IPS-NIHi7 (cell line): ENCODE data around the gene OSBPL1A.

Source experiments
- DNase-seq: peaks from one replicate; pipeline ENCODE4 v3.0.0; 2012; ENCODE audit warnings: mixed read lengths; ENCODE audit errors: extremely low spot score

The OSBPL1A gene

DNA sequence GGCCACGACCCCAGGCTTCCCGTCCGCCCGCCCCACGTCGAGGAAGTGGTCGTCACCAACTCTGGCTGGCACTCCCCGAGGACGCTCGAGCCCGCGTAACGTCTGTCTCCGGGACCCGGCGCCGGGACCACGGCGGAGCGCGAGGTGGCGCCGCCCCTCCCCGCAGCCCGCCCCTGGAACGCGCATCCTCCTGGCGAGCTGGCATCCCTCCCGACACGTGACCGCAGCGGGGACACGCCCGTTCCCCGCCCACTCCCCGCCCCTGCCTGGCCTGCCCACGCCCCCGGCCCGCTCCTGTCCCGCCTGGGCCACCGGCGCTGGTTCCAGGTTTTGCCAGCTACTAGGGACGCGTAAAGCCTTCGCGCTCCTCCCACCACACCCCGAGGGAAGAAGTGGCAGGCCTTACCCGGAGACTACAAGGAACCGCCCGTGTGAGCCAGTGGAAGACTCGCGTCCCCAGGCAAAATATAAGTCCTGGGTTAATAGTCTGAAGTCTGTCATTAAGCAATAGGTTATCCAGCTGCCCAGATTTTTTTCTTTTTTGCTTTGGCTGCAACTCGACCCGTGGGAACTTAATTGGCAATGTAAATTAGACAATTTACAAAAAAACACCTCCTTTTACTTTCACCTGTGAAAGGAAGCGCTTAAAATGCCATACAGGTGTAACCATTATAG, at the start of gene OSBPL1A:
Gene OSBPL1A (minus strand): TSS at position 131 of the 675 bp plus-strand sequence. CDS start 20,291 bp downstream, outside the sequence.
- peak; percentile 98 for DNase-seq

DNA sequence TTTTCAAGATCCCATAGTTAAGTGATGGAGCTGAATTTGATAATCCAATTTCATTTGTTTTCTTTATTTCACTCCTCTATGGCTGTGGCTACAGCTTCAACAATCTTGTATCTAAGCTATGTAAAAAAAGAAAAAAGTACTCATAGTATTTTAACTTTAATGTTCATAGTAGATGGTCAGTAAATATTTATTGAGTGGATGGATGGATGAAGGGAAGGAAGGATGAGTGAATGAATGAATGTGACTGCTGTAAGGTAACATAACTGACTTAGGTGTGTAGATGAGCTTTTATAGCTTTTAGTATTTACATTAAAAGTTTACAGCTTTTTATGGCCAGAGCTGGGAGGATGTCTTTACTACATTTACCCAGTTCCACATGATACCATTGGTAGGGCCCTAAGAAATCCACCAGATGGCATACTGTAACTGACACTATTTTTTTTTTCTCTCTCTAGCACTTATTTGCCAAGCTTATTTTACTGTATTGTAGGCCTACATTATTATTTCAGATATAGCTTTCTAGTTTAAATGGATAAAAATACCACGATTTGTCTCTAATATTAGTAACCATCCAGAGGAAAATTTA, 49.4 kb upstream of the OSBPL1A start:
- DNase-seq, result no peak

DNA sequence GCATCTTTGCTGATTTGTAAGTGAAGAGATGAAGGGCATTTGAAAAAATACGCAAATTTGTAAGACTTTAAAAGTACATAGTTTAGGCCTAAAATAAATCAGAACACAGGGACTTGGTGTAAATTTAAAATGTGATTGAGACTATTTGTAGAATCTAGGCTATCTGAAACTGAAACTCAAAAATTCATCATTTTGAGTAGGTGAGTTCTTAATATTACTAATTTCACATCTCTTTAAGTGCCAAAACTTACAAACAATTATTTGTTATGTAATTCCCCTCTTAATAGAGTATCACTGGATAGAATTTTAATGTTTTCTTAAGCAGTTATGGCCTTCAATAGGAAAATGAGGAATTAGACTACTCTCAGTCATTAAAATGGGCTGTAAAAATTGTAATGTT, 48.8 kb upstream of the OSBPL1A start:
- no peak for DNase-seq

DNA sequence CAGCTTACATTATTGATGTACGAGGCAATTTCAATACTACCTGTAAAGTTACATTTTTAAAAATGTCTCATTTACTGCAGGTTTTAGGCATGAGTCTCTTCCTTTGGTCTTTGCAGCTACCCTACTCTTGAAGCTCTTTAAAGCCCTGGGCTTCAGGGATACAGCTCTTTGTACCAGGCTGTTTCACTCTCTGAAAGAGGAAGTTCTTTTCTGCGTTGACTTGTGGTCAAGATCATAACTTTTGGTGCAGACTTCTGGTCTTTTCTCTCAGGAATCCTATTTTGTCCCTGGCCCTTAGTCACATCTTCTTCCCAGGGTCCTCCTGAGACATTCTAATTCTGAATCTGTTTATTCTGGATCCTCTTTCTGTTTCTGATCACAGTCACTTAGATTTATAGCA, 46.2 kb upstream of the OSBPL1A start:
- DNase-seq, result no peak

DNA sequence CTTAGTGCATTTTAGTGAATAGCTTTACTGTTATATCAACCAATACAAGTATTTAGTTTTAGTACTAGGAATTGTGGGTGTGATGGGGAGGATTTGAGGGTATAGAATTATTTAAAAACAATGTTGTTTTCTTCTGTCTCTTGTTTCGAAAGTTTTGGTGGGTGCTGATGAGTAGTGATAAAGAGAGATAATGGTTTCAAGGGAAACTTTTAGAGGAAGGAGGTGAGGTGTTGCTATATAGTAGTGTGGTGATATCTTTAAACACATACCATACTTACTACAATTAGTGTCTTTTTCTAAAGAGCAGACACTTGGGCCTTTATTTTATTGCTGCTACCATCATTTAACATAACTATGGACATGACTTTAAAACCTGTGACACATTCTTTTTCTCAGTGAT, 39.3 kb upstream of the OSBPL1A start:
- DNase-seq, result no peak

DNA sequence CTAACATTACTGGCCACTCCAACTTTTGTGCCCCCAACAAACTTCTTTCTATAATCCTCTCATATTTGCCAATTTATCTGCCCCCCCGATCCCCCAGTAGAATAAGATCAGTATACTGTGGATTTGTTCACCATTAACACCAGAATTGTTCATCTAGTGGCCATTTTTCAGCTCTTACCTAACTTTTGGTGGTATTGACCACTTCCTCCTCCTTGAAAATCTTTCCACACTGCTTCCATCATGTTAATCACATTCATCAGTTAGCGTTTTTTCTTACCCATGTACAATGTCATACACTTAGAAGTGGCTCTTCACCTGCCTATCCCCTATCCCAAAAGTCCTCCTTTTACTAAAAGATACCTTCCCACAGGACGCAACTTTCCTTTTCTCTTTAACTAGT, 35.0 kb upstream of the OSBPL1A start:
- DNase-seq, result no peak

DNA sequence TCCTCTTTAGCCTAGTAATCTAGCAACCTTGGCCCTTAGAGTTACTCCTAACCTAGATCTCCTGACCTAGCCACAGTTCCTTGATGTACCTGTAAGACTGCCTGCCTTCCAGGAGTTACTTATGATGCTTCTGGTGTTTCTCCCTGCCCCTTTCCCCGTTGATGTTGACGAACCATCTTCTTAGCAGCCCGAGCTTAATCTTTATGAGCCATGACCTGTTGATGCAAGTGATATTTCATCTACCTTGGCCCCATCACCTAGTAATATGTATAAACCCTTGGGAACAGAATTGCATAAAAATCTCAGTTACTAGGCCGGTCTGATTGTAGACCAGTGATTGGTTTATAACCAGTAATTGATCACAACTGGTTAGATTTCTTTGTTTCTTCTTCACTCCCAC, 31.6 kb upstream of the OSBPL1A start:
- DNase-seq, result no peak

DNA sequence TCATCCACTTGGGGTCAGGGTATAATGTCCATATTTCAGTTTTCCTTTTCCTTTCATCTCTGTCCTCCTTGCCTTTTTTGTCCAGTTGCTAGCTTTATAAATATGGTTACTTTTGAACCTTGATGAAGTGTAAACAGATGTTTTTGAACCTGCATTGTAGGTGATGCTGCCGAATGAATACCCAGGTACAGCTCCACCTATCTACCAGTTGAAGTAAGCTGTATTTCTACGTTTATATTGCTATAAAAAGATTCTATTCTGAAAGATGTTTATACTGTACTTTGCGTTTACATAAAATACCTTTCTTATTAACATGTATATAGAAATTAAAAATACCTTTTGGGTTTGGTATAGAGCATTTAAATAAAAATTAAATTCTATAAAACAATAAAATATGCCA, 31.1 kb upstream of the OSBPL1A start:
- no peak for DNase-seq

DNA sequence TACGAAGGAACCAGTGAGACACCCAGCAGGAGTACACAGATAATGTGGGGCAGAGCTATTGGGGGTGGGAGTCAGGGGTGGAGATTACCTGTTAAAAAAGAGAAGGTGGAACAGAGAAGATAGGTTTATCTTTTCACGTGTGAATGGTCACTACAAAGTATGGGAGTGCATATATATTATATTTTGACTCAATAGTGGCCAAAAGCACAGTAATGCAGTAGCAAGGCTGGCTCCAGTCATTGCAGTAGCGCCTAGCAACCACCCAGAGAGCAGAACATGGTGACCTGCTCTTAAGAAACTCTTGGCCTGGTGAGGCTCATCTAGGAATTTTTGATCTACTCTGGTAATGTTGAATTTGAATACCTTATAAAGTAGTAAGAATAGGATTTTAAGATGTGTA, 29.9 kb upstream of the OSBPL1A start:
- DNase-seq, result peak; percentile 15

DNA sequence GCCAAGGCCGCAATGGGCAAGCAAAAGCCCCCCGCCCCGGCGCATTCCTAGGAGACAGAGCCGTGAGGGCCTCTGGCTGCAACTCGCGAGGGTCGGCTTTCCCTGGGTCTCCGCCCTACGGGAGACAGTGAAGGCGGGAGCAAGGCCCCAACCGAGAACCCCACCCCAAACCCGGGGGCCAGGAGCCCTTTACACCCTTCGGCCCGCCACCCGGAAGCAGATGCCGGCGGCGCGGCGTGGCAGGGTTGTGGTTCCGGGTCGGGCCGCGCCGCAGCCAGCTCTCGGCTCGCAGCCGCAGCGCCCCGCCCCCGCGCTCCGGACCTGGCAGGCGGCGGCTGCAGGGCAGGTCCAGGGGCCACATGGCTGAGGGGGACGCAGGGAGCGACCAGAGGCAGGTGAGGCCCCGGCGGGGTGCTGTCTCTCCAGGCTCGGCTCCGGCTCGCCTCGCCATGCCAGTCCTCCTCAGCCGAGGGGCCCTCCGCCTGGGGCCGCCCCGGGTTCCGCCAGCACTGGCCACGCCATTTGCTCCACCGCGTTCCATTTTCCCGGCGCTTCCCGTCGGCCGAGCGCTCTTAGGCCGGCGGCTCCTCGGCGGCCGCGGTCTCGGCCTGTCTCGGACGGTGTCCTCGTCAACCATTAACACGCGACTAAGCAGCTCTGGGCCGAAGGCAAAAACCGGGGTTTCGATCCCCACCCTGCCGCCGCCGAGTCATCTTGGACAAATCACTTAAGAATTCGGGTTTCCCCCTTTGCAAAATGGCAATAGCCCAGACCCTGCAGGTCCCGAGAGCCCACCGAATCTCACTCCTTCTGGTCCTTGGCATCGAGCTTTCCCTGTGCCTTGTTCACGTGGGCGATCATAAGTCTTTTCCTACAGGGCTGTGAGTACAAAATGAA, 29.0 kb upstream of the OSBPL1A start, which contains the start of gene IMPACT:
Gene IMPACT (plus strand): TSS at position 273 of the 897 bp plus-strand sequence. CDS start 87 bp downstream, at position 360.
- DNase-seq, result peak; percentile 97

DNA sequence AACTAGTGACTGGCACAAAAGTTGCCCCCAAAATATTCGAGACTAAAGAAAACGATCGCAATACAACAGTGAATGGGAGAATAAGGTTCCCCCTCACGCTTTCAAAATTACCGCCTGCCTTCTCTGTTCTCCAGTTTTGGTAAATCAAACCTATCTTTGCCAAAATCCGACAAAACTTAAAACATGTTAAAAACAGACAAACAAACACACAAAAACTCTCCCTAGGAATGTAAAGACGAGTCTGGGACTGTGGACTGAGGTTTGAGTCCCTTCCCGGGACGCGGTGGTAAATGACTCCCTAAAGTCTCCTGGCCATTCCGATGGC, 28.4 kb upstream of the OSBPL1A start:
- DNase-seq, result no peak

DNA sequence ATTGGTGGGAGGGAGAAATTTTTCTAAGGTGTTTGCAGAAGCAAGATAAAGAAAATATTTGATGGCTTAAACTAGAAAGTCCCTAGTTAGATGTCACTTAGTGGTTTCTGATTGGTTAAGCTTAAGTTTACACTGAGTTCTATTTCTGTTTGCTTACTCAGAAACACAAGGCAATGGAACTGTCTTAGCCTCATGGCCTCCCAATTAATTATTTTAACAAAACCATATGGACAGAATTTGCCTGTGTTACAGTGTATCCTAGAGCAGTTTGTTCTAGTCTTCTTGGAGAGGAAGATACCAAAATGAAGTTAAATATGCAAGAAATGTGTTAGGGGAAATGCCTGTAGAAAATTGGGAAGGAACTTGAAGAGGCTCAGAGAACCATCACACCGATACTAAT, 24.2 kb upstream of the OSBPL1A start:
- DNase-seq, result no peak

DNA sequence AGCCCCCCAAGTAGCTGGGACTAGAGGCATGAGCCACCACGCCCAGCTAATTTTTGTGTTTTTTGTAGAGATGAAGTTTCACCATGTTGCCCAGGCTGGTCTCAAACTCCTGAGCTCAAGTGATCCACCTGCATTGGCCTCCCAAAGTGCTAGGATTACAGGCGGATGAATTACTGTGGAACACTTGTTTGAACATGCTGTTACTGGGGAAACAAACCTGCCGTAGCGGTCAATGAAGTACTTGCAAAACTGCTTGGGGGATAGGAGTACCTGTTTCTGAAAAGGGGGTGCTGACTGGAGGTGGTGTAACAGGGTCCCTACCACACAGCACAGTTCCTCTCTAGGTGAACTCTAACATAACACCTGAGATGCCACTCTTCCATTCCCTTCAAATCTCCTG, 22.9 kb upstream of the OSBPL1A start:
- DNase-seq, result no peak

DNA sequence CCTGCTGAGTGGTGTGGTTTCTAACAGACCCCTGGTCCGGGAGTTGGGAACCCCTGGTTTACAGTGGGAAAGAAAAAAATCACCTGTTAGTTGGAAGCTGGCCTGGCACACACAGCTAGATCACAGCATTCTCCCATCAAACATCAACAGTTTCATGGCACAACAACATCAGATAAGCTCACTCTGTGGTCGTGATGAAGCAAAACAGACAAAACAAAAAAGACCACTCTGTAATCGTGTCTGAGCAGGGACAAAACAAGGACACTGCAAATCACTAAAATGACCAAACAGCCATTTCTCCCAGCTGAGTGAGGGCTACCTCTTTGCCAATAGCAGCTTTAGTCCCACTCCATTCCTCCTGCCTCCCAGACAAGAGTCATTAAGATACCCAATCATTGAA, 19.9 kb upstream of the OSBPL1A start:
- DNase-seq, result no peak

DNA sequence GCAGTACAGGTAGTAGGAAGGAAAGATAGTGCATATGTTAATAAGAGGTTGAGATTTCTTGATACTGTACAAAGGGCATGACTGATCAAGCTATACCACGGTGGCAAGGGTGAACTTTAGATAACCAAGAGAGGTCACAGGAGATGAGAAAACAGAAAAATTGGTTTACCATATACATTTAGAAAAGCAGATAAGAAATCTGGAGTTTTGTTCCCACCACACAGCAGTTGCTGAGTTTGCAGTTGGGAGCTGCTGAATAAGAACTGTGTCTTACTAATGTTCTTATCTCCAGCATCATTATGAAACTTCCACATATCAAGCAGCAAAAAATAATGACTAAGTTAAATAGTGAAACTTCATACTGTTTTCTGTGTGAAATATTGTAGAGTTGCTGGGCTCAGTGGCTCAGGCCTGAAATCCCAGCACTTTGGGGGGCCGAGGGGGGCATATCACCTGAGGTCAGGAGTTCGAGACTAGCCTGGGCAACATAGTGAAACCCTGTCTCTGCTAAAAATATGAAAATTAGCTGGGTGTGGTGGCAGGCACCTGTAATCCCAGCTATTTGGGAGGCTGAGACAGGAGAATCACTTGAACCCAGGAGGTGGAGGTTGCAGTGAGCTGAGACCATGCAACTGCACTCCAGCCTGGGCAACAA, 16.9 kb upstream of the OSBPL1A start:
- no peak for DNase-seq

DNA sequence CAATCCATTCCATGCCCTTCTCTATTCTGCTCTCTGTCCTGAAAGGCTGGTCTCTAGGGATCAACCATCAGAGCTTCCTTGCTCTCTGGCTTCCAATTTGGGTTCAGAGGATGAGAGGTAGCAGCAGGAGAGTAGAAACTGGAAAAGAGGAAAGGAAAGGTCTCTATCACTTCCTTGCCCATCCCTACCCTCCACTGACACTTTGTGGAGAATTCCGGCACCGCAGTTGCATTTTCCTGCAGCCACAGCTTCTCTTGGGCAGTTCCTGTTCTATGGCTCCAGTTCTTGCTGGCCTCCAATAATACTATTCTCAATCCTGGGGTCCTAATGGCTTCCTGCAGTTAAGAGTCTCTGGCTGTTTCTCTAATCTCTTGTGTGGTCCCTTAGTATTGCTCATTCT, 15.5 kb upstream of the OSBPL1A start:
- DNase-seq, result peak; percentile 61

DNA sequence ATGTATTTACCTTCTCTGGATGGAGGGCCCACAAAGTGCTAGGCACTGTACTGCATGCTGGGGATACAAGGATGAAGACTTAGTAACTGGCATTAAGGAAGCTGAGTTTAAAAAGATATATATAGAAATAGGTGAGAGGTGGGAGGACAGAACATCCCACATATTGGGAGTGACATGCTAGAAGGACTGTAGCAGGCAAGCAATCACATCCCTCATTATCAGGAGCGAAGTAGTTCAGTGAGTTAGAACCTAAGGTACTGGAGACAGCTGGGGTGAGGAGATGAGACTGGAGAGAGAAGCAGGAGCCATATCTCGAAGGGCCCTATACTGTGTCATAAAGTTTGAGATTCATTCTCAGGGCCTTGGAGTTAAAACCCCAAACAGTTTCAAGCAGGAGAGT, 10.9 kb upstream of the OSBPL1A start:
- DNase-seq, result no peak

DNA sequence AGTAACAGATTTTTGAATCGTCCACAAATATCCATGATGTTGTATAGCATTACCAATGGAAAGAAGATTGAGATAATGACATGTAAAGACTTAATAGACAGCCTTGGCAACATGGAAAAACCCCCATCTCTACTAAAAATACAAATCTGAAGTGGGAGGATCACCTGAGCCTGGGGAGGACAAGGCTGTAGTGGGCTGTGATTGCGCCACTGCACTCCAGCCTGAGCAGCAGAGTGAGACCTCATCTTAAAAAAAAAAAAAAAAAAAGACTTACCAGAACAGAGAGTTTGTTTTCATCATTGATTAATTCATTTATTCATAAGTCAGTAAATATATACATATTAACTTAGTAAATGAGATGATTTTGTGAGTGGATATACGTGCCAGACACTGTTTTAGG, 7.0 kb upstream of the OSBPL1A start:
- DNase-seq, result no peak

DNA sequence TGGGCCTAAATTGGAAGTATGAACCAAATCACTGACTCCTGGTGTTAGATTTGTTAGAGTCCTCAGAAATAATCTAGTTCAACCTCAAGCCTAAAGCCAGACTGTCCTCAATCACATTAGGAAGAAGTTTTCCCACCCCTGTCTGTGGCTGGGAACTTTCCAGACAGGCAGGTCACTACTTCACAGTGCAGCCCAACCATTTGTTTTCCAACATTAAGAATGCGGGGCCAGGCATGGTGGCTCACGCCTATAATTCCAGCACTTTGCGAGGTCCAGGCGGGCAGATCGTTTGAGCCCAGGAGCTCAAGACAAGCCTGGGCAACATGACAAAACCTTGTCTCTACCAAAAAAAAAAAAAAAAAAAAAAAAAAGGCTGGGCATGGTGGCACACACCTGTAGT, 5.5 kb upstream of the OSBPL1A start:
- DNase-seq, result no peak

DNA sequence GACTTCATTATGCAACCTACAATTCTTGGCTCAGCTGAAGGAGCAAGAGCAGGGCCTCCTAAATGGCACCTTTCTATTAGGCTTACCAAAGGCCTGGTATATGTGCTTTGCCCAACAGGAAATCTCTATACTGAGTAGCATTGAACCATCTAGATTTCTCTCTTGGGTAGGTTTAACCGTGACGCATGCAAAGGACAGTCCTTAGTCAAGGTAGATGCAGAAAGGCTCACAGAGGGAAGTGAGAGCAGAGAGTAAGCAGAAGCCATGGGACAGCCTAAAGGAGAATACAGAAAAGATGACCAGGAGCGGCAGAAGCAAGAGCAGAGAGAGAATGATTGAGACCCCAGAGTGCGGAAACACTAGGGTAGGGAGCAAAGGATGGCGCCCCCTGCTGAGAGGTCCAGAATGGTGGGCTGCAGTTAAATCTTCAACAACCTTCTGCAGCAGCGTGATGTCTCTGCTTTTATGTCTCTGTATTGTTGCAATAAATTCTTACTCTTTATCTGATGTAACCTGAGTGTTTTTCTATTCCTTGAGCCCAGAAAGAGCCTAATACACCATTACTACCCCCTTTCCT, 4.7 kb upstream of the OSBPL1A start:
- DNase-seq, result peak; percentile 49

DNA sequence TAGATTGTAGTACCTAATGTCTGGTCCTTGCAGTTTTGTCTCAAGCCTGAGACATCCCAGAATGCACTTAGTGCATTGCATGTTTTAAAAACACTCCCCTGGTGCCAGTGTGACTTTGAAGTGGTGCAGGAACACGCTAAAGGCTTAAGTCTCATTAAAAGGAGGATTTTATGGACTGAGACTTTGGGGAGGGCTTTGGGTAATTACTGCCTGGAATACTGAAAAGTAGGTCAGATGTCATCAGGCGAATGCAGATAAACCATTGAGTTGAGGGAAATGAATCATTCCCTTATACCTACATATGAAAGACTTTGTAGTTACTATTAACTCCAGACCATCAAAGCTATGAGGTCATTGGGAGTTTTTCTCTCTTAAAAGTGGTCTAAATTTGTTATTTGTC, 3.0 kb upstream of the OSBPL1A start:
- no peak for DNase-seq

DNA sequence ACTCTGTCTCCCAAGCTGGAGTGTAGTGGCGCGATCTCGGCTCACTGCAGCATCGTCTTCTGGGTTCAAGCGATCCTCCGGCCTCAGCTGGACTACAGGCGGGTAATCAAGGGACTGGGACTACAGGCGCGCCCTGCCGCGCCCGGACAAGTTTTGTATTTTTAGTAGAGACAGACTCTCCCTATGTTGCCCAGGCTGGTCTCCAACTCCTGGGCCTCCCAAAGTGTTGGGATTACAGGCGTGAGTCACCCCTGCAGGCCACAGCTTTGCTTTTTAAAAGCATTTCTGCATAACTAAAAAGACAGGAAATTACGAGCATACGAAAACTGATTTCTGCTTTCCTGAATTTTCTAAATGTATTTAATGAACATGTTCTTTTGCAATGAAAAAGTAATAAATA, 916 bp upstream of the OSBPL1A start:
- DNase-seq, result no peak
